GM19324 (cell line): Measurements from ENCODE around the gene S100A14.

Source experiments
- ATAC-seq: cut with Tn5 transposase; IDR thresholded peaks from one replicate; pipeline ENCODE4 v1.9.1; 2021; ENCODE audit warnings: mild to moderate bottlenecking, moderate library complexity; ENCODE audit not compliant: unreplicated experiment, low FRiP score

The S100A14 gene

GRCh38 chr1:153616144-153616916 is at the start of gene S100A14:
S100A14 (minus strand) TSS chr1:153616325; CDS start chr1:153615858, 467 bp downstream.
- no peak for ATAC-seq

- ATAC-seq = no peak
Observed at GRCh38 chr1:153663211-153663610, 47.1 kb upstream of the S100A14 start.

GRCh38 chr1:153662269-153662668 is 46.1 kb upstream of the S100A14 start:
- no peak for ATAC-seq

- no peak for ATAC-seq
Observed at GRCh38 chr1:153661111-153661708, 45.1 kb upstream of the S100A14 start.

- no peak for ATAC-seq
Observed at GRCh38 chr1:153659656-153660055, 43.5 kb upstream of the S100A14 start.

- no peak for ATAC-seq
Observed at GRCh38 chr1:153659175-153659534, 43.0 kb upstream of the S100A14 start.

GRCh38 chr1:153658400-153659174 is 42.5 kb upstream of the S100A14 start, which contains the start of gene SNAPIN:
SNAPIN (plus strand) TSS chr1:153658703; CDS start chr1:153658744, 41 bp downstream.
- peak; percentile 90 for ATAC-seq

- no peak for ATAC-seq
Observed at GRCh38 chr1:153655333-153655732, 39.2 kb upstream of the S100A14 start.

GRCh38 chr1:153652805-153653500 is 36.8 kb upstream of the S100A14 start:
- ATAC-seq = no peak

GRCh38 chr1:153651771-153652170 is 35.6 kb upstream of the S100A14 start:
- no peak for ATAC-seq

- no peak for ATAC-seq
Observed at GRCh38 chr1:153649863-153650235, 33.7 kb upstream of the S100A14 start.

- ATAC-seq = no peak
Observed at GRCh38 chr1:153649137-153649862, 33.2 kb upstream of the S100A14 start.

GRCh38 chr1:153648000-153648643 is 32.0 kb upstream of the S100A14 start:
- ATAC-seq = no peak

GRCh38 chr1:153647346-153647714 is 31.2 kb upstream of the S100A14 start:
- ATAC-seq = no peak

- ATAC-seq = no peak
Observed at GRCh38 chr1:153646672-153647345, 30.7 kb upstream of the S100A14 start.

- ATAC-seq = no peak
Observed at GRCh38 chr1:153643816-153644215, 27.7 kb upstream of the S100A14 start.

GRCh38 chr1:153643100-153643499 is 27.0 kb upstream of the S100A14 start:
- ATAC-seq = no peak

GRCh38 chr1:153642161-153642560 is 26.0 kb upstream of the S100A14 start:
- ATAC-seq = no peak

GRCh38 chr1:153640861-153641260 is 24.7 kb upstream of the S100A14 start:
- no peak for ATAC-seq
